GM21717 (cell line): ENCODE measurements around the gene SWT1.
A peak's percentile ranks its signal among the peaks of the same experiment; 100 is the strongest.
"Not testable (repeated sequence)": the region's sequence is repeated elsewhere in the genome, so short reads cannot be mapped to it uniquely, and the experiment has no call there.

Experiments used
- ATAC-seq: cut with Tn5 transposase; IDR thresholded peaks from one replicate; pipeline ENCODE4 v1.9.1; 2021; ENCODE audit warnings: mild to moderate bottlenecking, moderate library complexity; ENCODE audit not compliant: unreplicated experiment

Gene SWT1

GRCh38 chr1:185162491-185162890 is 5.5 kb downstream of the SWT1 start:
- no peak for ATAC-seq

- ATAC-seq: no peak
Observed at GRCh38 chr1:185166106-185166505, 9.1 kb downstream of the SWT1 start.

DNA sequence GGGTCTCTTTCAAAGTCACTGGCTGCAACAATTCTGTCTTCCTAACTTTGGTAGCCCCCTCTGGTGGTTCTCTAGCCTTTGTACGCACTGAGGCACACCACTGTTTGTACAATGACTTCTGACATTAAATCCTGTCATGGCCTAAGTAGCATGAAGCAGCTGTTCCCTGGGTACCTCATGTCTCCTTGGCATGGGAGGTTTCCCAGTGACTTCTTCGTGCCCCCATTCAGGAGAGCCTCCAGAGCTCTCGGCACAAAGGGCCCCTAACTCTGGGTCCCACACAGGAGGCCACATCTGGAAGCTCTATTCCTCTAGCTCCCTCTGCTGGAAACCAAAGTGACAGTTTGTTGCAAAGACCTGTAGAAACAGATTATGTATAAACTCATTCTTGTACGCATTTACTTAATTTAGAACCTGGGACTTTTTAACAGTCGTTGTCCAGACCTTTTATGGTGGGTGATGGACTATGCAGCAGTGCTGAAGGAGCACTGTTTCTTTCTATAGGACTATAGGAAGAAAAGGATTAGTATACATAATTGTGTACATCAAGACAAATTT is 13.4 kb downstream of the SWT1 start:
- ATAC-seq: peak; percentile 89

DNA sequence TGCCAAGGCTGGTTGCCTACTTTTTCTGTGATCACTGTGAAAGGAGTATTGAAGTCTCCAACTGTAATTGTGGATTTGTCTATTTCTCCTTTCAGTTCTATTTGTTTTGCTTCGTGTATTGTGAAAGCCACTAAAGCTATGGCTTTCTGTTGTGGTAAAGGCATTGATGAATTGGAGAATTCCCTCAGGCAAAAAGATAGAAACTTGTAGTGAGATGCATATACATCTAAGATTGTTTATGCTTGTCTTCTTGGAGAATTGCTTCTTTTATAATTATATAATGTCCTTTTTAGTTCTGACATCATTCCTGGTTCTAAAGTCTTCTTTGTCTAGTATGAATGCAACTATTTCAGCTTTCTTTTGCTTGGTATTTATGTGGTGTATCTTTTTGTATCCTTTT is 36.8 kb downstream of the SWT1 start:
- no peak for ATAC-seq

DNA sequence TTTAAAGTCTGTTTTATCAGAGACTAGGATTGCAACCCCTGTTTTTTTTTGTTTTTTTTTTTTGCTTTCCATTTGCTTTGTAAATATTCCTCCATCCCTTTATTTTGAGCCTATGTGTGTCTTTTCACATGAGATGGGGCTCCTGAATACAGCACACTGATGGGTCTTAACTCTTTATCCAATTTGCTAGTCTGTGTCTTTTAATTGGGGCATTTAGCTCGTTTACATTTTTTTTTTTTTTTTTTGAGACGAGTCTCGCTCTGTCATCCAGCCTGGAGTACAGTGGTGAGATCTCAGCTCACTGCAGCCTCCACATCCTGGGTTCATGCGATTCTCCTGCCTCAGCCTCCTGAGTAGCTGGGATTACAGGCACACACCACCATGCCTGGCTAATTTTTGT is 41.7 kb downstream of the SWT1 start:
- ATAC-seq: not testable (repeated sequence)

DNA sequence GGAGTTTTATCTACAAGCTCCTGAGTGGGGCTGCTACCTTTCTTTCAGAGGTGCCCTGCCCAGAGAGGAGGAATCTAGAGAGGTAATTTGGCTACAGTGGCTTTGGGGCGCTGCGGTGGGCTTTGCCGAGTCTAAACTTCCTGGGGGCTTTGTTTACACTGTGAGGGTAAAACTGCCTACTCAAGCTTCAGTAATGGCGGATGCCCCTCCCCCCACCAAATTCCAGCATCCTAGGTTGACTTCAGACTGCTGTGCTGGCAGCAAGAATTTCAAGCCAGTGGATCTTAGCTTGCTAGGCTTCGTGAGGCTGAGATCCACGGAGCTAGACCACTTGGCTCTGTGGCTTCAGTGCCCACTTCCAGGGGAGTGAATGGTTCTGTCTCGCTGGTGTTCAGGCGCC is 43.9 kb downstream of the SWT1 start:
- no peak for ATAC-seq

DNA sequence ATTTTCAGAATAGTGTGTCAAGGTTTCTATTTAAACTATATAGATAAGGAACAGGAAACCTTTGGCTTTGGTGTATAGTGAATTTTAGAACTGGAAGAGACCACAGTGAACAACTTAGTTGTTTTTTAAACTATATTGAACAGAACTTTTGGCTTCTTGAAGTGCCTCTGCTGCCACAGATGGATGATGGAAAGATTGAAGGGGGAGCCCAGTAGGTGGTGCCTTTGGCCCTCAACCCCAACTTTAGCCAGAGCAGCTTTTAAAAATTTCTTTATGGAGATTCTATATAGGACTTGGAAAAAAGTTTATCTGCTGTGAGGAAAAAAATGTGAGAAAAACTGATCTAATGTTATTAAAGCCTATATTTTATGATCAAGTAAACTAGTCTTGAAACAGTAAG is 50.2 kb downstream of the SWT1 start:
- no peak for ATAC-seq

GRCh38 chr1:185207980-185208602 is 51.1 kb downstream of the SWT1 start:
- ATAC-seq: no peak

GRCh38 chr1:185208626-185209180 is 51.7 kb downstream of the SWT1 start:
- no peak for ATAC-seq

GRCh38 chr1:185209357-185209756 is 52.4 kb downstream of the SWT1 start:
- not testable (repeated sequence) for ATAC-seq

GRCh38 chr1:185213091-185213490 is 56.1 kb downstream of the SWT1 start:
- no peak for ATAC-seq

DNA sequence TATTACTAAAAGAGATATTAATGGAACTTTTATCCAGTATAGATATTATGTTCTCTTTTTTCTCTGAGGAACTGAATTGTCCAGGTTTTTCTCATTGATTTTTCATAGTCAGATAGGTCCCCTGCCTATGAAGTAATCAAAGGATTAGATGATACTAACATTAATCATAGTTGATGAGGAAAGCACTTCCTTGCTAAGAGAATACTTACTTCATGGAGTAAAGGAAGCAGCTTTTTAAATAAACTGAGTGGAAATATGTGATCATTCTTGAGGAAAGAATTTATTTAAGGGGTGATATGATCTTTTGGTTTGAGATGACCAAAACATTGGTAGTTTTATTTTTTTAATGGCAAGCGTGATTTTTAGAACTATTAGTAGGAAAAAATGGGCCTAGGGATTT is 58.9 kb downstream of the SWT1 start:
- ATAC-seq: no peak

DNA sequence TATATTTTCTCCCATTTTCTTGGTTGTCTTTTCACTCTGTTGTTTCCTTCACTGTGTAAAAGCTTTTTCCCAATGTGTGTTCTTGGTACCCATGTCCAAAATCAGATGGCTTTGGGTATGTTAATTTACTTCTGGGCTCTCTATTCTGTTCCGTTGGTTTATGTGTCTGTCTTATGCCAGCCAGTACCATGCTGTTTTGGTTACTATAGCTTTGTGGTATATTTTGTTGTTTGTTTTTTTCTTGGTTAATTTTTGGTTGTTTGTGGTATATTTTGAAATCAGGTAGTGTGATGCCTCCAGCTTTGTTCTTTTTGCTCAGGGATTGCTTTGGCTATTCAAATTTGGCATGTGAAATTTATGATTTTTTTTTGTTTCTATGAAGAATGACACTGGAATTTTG is 67.2 kb downstream of the SWT1 start:
- ATAC-seq: no peak

DNA sequence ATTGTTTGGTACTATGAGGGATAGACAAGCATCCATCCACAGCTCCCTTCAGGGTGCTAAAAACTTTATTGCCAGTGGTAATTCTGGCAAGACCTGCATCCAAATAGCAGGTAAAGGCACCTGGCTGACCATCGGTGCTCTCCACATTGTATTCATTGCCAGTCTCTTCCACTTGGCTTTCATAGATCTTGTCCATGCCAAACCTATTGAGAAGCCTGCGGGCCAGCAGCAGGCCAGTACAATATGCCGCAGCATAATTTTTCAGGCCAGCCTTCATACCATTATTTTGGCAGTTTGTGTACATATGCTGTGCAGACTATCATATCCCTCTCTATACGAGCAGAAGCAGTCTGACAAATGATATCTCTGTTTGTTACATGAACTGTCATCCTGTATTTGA is 70.2 kb downstream of the SWT1 start:
- no peak for ATAC-seq

DNA sequence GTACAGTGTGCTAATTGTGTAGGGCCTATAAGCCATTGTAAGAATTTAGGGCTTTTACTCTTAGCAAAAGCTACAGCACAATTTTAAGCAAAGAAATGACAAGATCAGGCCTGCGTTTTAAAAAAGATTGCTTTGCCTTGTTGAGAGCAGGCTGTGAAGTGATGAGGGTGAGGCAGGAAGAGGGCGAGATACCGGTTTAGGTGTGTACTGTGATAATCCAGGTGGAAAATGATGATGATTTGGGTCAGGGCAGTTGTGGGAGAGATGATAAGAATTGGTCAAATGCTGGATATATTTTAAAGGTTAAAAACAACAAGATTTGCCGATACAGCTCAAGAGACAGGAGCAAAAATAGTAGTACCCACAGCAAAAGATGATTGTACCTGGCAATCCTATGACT is 72.0 kb downstream of the SWT1 start:
- ATAC-seq: no peak

DNA sequence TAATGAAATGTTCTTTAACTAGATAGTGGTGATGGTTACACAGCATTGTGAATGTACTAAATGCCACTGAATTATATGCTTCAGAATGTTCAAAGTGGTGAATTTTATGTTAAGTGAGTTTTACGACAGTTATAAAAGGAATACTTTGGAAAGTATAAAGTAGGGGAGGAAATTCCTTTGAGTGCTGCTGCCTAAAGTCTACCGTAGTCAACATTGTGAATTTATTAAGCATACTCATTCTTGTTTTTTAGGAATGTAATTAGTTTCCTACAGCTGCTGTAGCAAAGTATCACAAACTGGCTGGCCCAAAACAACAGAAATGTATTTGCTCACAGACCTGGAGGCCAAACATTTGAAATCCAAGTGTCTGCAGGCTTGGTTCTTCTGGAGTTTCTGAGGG is 73.0 kb downstream of the SWT1 start:
- no peak for ATAC-seq

DNA sequence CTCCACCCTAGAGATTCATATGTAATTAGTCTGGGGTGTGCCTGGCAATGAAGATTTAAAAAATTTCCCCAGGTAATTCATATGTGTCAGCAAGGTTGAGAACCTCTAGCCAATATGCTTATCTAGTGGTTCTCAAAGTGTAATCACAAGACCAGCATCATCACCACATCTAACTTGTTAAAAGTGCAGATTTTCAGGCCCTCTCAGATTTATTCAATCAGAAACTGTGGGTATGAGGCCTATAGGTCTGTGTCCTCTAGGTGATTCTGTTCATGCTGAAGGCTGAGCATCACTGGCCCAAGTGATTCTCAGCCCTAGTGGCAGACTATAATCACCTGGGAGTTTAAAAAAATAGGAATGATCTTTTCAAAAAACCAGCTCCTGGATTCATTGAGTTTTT is 75.9 kb downstream of the SWT1 start:
- no peak for ATAC-seq

DNA sequence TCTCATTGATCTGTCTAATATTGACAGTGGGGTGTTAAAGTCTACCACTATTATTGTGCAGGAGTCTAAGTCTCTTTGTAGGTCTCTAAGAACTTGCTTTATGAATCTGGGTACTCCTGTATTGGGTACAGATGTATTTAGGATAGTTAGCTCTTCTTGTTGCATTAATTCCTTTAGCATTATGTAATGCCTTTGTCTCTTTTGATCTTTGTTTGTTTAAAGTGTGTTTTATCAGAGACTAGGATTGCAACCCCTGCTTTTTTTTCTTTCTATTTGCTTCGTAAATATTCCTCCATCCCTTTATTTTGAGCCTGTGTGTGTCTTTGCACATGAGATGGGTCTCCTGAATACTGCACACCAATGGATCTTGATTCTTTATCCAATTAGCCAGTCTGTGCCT is 77.2 kb downstream of the SWT1 start:
- not testable (repeated sequence) for ATAC-seq

DNA sequence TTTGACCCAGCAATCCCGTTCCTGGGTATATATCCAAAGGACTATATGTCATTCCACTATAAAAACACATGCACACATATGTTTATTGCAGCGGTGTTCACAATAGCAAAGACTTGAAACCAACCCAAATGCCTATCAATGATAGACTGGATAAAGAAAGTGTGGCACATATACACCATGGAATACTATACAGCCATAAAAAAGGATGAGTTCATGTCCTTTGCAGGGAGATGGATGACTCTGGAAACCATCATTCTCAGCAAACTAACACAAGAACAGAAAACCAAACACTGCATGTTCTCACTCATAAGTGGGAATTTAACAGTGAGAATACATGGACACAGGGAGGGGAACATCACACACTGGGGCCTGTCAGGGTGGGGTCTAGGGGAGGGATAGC is 80.2 kb downstream of the SWT1 start:
- not testable (repeated sequence) for ATAC-seq

DNA sequence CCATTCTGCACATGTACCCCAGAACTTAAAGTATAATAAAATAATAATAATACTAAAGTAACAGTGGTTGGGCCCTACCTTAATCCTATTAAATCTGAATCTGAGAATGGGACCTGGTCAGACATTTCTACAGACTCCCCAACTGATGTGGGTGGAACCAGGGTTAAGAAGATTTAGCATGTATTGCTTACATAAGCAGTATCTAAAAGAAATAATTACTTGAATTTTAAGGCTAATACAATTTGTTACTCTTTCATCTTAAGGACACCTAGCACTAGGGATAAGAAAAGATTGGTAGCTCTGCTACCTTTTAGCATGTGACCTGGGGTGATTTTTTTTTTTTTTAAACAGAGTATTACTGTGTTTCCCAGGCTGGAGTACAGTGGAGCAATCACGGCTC is 80.7 kb downstream of the SWT1 start:
- ATAC-seq: no peak

DNA sequence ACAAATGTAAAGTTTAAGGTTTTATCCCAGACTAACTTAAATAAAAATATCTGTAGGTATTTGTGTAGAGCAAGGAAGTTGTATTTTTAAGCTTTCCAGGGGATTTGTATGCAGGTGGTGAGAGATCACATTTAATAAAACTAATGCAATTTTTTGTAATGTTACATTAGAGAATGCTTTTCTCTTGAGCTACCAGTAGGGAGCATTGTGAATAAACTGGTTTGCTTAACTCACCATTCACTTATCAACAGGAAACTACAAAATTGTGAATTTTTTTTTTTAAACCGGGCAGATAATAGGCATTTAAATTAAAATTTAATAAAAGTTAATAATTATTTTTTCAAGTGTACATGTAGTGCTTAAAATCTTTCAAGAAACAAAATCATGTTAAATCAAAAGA is 81.5 kb downstream of the SWT1 start:
- ATAC-seq: no peak

DNA sequence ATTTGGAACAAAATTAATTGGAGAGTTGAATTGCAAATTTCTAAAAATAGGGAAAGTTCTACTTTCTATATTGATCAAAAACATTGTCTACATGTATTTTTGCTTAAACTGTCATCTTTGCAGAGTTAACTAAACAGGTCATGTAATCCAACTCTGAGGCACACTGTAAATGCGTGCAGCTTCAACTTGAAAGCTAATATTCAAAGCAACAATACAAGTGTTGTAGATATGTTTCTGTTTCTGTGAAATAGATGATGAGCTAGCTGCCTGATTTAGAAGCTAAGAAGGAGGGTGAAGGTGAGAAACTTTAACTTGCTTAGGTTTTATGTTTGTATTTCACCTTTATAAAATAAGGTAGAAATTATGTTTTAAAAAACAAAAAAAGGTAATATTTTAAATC is 82.9 kb downstream of the SWT1 start:
- no peak for ATAC-seq

DNA sequence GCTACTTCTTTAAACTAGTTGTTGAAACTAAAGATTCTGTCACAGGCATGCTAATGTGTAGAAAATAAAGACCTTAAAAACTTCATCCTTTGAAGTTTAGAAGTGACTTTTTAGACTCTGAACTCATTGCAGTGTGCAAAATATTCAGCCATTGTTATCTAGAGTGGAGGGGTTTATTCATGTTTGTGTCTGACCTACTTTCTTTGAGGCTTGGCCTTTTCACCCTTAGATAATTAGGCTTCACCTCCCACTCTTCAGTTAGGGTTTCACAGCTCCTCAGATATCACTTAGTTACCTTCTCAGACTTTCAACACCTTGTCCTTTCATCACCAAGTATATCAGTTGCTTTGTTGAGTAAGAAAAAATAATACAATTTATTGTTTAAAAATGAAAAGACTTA is 84.2 kb downstream of the SWT1 start:
- no peak for ATAC-seq
